ENCODE measurements around the gene DEF6. TPM values are rescaled to one million over a fixed set of nuclear protein-coding genes. Genes with fewer than 3 reads are reported as not detected.

The DEF6 gene
- total RNA-seq, 1 experiment from 2014 or later, result 5.6 TPM

GRCh38 chr6:35319346-35320030 lies 21.9 kb downstream of the DEF6 start:
- no CpG with 5 or more reads among the region's 20 CpGs for WGBS (ENCODE audit: extremely low coverage, insufficient read length, low lambda C conversion rate)
- H2AK5ac ChIP-seq (ENCODE audit: insufficient read length, low read length), result no peak overlapping the region
- H3K4ac ChIP-seq (ENCODE audit: low read depth, low read length), result no peak overlapping the region
- H2AFZ ChIP-seq (ENCODE audit: low read length), result no peak overlapping the region
- H3K4me1 Mint-ChIP-seq, result peaks cover 20 to 24% of the 10 kb centered on the region in 2 experiments
- H3K27ac Mint-ChIP-seq, result no peak overlapping the region
- H3K23ac ChIP-seq (ENCODE audit: insufficient read length, low read depth, low read length), result no peak overlapping the region
- H3K79me2 ChIP-seq (ENCODE audit: insufficient read depth, low read length), result no peaks in the 10 kb centered on the region
- peaks cover 3% of the 10 kb centered on the region; the same call in 1 of the 2 replicates for H3K27me3 ChIP-seq (ENCODE audit: insufficient read depth, low read length)
- no peak overlapping the region for H3T11ph ChIP-seq (ENCODE audit: low read length)
- peaks cover 28% of the 10 kb centered on the region for H3K27me3 Mint-ChIP-seq (ENCODE audit: low read depth)
- H3K4me3 Mint-ChIP-seq, result peak overlapping the region in 1 of 2 experiments; percentile 11; a peak in 1 of 5 replicates
- H3K18ac ChIP-seq (ENCODE audit: insufficient read length, low read depth, low read length), result no peak overlapping the region
- H3K79me1 ChIP-seq (ENCODE audit: insufficient read depth, low read depth, low read length, poor library complexity, severe bottlenecking), result no peaks in the 10 kb centered on the region
- peaks cover 10% of the 10 kb centered on the region for H3K23me2 ChIP-seq (ENCODE audit: insufficient read length, low read depth, low read length, poor library complexity, severe bottlenecking)
- no peak overlapping the region for H2BK20ac ChIP-seq (ENCODE audit: low read depth, low read length, poor library complexity, severe bottlenecking)
- no peak overlapping the region for H4K8ac ChIP-seq (replicated peaks; ENCODE audit: insufficient read length, low read depth, low read length)
- H3K36me3 Mint-ChIP-seq (ENCODE audit: insufficient read depth in 1 of 3, low read depth in 3 of 3), result peaks cover 0 to 5% (median 0%) of the 10 kb centered on the region in 3 experiments; a peak in 2 of 7 replicates
- H3K27ac ChIP-seq (ENCODE audit: insufficient read length, low read depth, low read length), result no peak overlapping the region
- peaks cover 3% of the 10 kb centered on the region for H3K4me1 ChIP-seq (ENCODE audit: insufficient read depth, low read length)
- H4K20me1 ChIP-seq (ENCODE audit: control insufficient read depth, insufficient read depth, insufficient read length), result no peaks in the 10 kb centered on the region
- no peaks in the 10 kb centered on the region for H3K9me3 ChIP-seq (ENCODE audit: control insufficient read depth, low read depth, low read length)
- no peak overlapping the region for H3K56ac ChIP-seq (ENCODE audit: insufficient read length, low read depth, low read length)
- H4K91ac ChIP-seq (ENCODE audit: insufficient read length, low read depth, low read length), result no peak overlapping the region
- no peak overlapping the region for H3K4me2 ChIP-seq (ENCODE audit: insufficient read depth, insufficient read length, low read length)
- H3K14ac ChIP-seq (ENCODE audit: insufficient read depth, low read length), result no peak overlapping the region
- no peak overlapping the region for H2BK5ac ChIP-seq (ENCODE audit: insufficient read length, low read length)
- no peak for TF ChIP-seq CTCF (conservative IDR thresholded peaks at IDR 0.05)
- H2BK15ac ChIP-seq (ENCODE audit: low read depth, low read length), result no peak overlapping the region
- H3K9me3 Mint-ChIP-seq, result no peaks in the 10 kb centered on the region; a peak in 1 of 5 replicates
- no peak overlapping the region for H2BK12ac ChIP-seq (ENCODE audit: insufficient read length, low read depth, low read length)
- peak; percentile 30 for DNase-seq
- H3K9ac ChIP-seq (ENCODE audit: extremely low read depth, insufficient read length, low read length), result no peak overlapping the region
- H4K5ac ChIP-seq (ENCODE audit: insufficient read length, low read depth, low read length), result no peak overlapping the region
- no peak overlapping the region for H2BK120ac ChIP-seq (ENCODE audit: low read depth, low read length, poor library complexity, severe bottlenecking)
